COLO668 (cell line): ENCODE results near the gene PPFIA2.
"Not testable (repeated sequence)": the region's sequence is repeated elsewhere in the genome, so short reads cannot be mapped to it uniquely, and the experiment has no call there.

Source experiments
- DNase-seq: peaks from one replicate; lab custom pipeline; 2025; ENCODE audit not compliant: unreplicated experiment; lab: John Stamatoyannopoulos, UW

Gene PPFIA2

DNA sequence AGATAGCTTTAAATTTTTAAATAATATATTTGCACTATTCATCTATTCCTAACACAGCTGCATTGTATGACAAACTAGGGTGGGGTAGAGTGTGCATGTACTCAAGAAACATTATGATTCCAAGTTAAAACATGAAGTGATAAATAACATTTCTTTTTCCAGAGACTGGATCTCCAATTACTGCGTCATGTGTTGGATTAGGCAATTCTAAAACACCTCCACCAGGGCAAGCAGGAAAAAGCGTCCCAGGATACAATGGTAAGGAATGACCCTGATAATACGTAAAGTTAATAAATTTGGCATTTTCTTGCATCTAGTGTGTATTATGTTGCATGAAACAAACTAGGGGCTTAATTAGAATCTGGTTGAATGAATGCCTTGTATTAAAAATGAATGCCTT lies 542.4 kb downstream of the PPFIA2 start:
- DNase-seq, result no peak

DNA sequence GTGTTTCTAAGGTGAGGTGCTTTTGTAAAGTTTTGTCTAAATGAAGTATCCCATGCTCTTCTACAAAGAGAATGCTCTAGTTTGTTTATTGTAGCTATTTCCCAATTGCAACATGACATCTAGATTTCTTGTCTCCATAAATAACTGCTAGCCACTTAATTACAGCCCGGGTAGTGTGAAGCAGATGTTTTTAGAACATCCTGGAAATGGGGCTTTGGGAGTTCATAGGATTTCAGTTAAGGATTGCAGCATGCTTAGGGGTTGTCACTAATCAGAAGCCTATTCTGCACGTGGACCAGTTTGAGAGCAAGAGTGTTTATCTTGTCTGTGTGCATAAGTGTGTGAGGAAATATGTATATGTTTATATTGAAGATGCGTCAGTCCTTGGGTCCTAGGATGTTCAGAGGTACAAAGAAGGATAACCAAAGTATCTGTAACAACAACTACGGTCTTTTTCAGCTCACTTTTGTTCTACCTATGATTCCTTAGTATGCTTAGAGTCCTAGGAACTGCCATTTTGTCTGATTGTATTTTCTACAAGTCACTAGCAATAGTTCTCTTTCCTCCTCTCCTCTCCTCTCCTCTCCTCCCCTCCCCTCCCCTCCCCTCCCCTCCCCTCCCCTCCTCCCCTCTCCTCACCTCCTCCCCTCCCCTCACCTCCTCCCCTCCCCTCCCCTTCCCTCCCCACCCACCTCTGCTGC lies 546.0 kb downstream of the PPFIA2 start:
- DNase-seq, result no peak

DNA sequence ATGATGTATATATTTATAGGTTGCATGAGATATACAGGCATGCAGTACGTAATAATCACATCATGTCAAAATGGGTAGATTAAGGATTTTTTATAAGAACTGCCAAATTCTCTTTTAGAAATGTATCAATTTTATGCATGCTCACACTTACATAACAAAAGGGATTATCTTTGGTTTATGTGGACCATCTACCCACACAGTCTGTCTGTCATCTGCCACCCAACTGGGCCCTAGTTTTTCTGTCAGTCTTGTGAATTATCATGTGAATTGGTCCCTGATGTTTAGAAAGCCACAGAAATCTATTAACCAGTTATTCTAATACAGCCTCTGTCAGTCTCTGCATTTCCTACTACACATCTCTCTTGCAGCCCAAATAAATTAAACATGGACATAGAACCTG lies 547.8 kb downstream of the PPFIA2 start:
- DNase-seq, result no peak

DNA sequence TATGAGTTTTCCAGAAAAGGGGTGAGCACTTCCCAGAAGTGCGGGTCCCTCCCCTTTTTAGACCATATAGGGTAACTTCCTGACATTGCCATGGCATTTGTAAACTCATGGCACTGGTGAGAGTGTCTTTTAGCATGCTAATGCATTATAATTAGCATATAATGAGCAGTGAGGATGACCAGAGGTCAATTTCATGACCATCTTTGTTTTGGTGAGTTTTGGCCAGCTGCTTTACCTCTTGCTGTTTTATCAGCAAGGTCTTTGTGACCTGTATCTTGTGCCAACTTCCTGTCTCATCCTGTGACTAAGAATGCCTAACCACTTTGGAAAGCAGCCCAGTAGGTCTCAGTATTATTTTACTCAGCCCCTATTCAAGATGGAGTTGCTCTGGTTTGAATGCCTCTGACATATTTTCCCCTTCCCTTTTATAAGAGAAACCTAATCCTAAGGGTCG lies 549.4 kb downstream of the PPFIA2 start:
- not testable (repeated sequence) for DNase-seq

DNA sequence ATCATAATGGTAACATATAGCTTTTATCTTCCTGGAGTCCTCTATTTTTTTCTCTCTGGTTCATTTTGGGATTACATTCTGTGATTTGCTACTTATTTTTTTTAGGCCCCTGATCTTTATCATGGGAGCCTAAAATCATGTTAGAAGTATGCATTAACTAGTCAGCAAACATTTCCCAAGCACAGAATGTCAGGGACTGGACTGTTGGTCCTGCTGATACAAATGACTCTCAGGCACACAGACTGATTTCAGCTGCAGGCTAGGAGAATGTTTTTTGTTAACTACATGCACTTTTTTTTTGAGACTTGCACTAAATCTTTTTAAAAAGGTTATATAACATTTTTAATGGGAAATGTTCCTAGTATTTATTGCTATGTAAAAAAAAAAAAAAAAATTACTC lies 550.1 kb downstream of the PPFIA2 start:
- no peak for DNase-seq

DNA sequence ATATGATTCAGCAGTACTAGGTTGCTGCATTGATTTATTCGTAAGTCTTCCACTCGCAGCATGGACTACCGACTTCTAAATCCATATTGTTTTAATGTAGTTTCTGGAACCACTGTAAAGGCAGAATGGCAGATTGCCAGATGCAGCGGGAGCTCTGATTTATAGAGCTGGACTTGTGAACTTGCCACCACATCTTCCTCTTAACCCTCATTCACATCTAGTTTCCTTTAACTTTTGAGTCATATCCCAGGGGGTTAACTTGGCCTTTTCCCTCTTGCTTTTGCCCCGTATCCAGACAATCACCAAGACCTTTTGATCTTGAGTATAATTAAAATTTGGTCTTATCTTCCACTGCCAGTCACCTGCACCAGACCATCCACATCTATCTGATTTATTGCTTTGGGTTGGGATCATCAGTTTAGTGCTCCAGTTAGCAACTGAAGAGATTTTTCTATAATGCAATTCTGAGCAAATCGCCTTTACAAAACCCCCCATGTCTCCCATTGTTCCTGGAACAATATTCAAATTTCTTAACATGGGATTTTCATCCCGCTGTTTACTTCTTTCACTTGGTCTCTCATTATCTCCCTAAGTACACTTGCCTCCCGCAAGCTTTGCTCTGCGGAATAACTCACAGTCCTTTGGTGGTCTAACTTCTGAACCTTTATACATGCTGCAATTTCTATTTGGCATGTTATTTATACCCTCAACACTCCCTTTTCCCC lies 550.8 kb downstream of the PPFIA2 start:
- DNase-seq, result no peak
